ENCODE results near the gene IBTK.

The IBTK gene

DNA sequence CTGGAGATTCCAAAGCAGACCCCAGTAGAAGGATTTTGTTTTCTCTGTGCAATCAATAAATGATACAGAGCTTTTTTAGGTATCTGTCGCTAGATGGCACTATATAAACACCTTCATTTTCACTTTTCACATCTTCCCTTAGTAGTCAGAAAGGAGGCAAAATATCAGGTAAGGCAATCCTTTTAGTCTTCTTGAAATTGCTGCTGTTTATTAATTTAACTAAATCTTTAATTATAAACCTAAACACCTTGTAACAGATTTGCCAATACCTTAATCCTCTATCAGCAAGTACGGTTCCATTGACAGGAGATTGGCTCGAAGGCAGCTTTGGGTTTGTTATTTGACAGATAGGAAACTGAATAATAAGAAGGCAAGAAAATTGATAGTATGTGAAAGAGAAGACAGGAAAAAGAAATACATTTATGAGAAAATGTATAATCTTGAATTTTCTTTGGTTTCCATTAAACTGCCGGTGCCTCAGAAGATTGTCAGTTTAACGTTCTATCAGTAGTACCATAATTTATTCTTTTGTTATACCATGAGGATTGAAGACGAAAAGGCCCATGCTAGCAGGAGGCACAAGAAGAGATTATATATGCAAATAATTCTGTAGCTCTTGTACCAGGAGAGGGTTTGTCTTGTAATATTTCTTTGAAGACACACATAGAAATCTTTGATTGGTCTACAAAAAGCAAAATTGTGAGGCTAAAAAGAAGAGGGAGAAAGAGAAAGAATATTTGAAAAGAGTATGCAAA lies 23.5 kb upstream of the IBTK start:
- Histone ChIP-seq H3K9ac (ENCODE audit: low read length) (no peak overlapping the region), H3K36me3 (ENCODE audit: insufficient read depth, low read length) (no peaks in the 10 kb centered on the region), H3K9me3 (ENCODE audit: low read length) (no peaks in the 10 kb centered on the region), H3K27me3 (ENCODE audit: insufficient read depth, low read length) (no peaks in the 10 kb centered on the region), H3K4me2 (ENCODE audit: low read length) (no peak overlapping the region), H2AFZ (ENCODE audit: low read length) (no peak overlapping the region), H3F3A (ENCODE audit: insufficient read depth, low read length) (no peaks in the 10 kb centered on the region), H3K4me1 (ENCODE audit: insufficient read depth, low read length, severe bottlenecking) (no peaks in the 10 kb centered on the region), H3K79me2 (ENCODE audit: insufficient read depth, low read length) (no peaks in the 10 kb centered on the region), H3K4me3 (ENCODE audit: low read depth, low read length, poor library complexity, severe bottlenecking) (no peak overlapping the region), H4K20me1 (ENCODE audit: insufficient read depth, low read length) (no peaks in the 10 kb centered on the region), H3K9me2 (ENCODE audit: low read depth, low read length) (no peaks in the 10 kb centered on the region), H3K27ac (ENCODE audit: low read depth, low read length, poor library complexity, severe bottlenecking) (no peak overlapping the region)
- no peak for TF ChIP-seq EZH2 (IDR thresholded peaks at IDR 0.05; ENCODE audit: borderline replicate concordance, low read length)
- TF ChIP-seq, protein P1, sequence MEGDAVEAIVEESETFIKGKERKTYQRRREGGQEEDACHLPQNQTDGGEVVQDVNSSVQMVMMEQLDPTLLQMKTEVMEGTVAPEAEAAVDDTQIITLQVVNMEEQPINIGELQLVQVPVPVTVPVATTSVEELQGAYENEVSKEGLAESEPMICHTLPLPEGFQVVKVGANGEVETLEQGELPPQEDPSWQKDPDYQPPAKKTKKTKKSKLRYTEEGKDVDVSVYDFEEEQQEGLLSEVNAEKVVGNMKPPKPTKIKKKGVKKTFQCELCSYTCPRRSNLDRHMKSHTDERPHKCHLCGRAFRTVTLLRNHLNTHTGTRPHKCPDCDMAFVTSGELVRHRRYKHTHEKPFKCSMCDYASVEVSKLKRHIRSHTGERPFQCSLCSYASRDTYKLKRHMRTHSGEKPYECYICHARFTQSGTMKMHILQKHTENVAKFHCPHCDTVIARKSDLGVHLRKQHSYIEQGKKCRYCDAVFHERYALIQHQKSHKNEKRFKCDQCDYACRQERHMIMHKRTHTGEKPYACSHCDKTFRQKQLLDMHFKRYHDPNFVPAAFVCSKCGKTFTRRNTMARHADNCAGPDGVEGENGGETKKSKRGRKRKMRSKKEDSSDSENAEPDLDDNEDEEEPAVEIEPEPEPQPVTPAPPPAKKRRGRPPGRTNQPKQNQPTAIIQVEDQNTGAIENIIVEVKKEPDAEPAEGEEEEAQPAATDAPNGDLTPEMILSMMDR (IDR thresholded peaks at IDR 0.05; ENCODE audit: low read length): peak; percentile 75

DNA sequence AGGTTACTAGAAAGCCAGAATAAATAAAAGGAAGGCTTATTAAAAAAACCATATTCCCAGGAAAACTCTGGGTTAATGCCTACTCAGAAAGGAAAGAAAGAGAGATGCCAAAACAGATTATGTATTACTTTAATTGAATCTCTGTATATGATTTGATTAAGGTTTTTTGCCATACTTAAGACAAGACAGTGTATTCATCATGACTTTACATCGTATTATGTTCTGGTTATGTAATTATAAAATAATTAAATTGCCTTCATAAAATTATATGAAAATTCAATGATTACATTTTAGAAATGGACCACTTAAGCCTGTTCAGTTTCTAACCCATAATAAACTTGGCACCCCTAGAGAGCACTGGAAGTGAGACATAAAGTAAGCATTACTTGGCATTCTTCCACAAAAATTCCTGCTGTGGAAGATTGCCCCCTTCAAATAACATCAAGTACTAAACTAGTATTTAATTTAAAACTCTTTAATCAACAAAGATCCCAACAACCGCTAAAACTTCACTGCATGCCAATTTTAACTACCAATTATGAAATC lies 20.8 kb upstream of the IBTK start:
- Histone ChIP-seq H3K36me3 (ENCODE audit: insufficient read depth, low read length) (no peaks in the 10 kb centered on the region), H3F3A (ENCODE audit: insufficient read depth, low read length) (no peaks in the 10 kb centered on the region), H3K27ac (ENCODE audit: low read depth, low read length, poor library complexity, severe bottlenecking) (no peak overlapping the region), H3K4me1 (ENCODE audit: insufficient read depth, low read length, severe bottlenecking) (no peaks in the 10 kb centered on the region), H3K9me2 (ENCODE audit: low read depth, low read length) (no peaks in the 10 kb centered on the region), H3K4me2 (ENCODE audit: low read length) (no peak overlapping the region), H3K27me3 (ENCODE audit: insufficient read depth, low read length) (no peaks in the 10 kb centered on the region), H3K79me2 (ENCODE audit: insufficient read depth, low read length) (no peaks in the 10 kb centered on the region), H4K20me1 (ENCODE audit: insufficient read depth, low read length) (no peaks in the 10 kb centered on the region), H3K4me3 (ENCODE audit: low read depth, low read length, poor library complexity, severe bottlenecking) (no peak overlapping the region), H3K9ac (ENCODE audit: low read length) (no peak overlapping the region), H3K9me3 (ENCODE audit: low read length) (no peaks in the 10 kb centered on the region), H2AFZ (ENCODE audit: low read length) (no peak overlapping the region)
- TF ChIP-seq EZH2 (IDR thresholded peaks at IDR 0.05; ENCODE audit: borderline replicate concordance, low read length): no peak
- TF ChIP-seq, protein P1 (IDR thresholded peaks at IDR 0.05; ENCODE audit: low read length): no peak

DNA sequence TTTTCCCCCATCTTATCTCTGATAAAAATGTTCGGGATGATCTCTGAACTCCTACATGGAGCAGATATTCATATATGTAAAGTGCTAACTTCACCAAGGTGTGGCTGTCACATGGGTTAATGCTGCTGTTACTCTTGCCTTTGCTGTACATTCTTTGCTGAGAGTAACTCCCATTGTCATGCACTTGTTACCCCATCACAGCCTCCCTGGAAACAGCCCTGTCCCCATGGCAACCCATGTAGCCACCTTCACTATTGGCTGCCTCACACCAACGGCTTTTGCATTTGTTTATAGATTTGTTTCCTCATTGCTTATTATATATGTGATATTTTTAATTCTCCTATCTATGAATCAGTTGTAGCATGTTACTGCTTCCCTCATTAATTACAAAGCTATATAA lies 17.3 kb upstream of the IBTK start:
- Histone ChIP-seq H3F3A (ENCODE audit: insufficient read depth, low read length) (no peaks in the 10 kb centered on the region), H3K9ac (ENCODE audit: low read length) (no peak overlapping the region), H4K20me1 (ENCODE audit: insufficient read depth, low read length) (no peaks in the 10 kb centered on the region), H3K27me3 (ENCODE audit: insufficient read depth, low read length) (no peaks in the 10 kb centered on the region), H3K79me2 (ENCODE audit: insufficient read depth, low read length) (no peaks in the 10 kb centered on the region), H2AFZ (ENCODE audit: low read length) (no peak overlapping the region), H3K9me2 (ENCODE audit: low read depth, low read length) (no peaks in the 10 kb centered on the region), H3K36me3 (ENCODE audit: insufficient read depth, low read length) (no peaks in the 10 kb centered on the region), H3K4me2 (ENCODE audit: low read length) (no peak overlapping the region), H3K4me1 (ENCODE audit: insufficient read depth, low read length, severe bottlenecking) (no peaks in the 10 kb centered on the region), H3K27ac (ENCODE audit: low read depth, low read length, poor library complexity, severe bottlenecking) (no peak overlapping the region), H3K9me3 (ENCODE audit: low read length) (no peaks in the 10 kb centered on the region), H3K4me3 (ENCODE audit: low read depth, low read length, poor library complexity, severe bottlenecking) (no peak overlapping the region)
- no peak for TF ChIP-seq EZH2 (IDR thresholded peaks at IDR 0.05; ENCODE audit: borderline replicate concordance, low read length)
- TF ChIP-seq, protein P1 (IDR thresholded peaks at IDR 0.05; ENCODE audit: low read length): no peak

Measured in OCI-LY1 (cell line).